ENCODE data around the gene NCBP3.
"Not testable (repeated sequence)": the region's sequence is repeated elsewhere in the genome, so short reads cannot be mapped to it uniquely, and the experiment has no call there.

Gene NCBP3

GRCh38 chr17:3847165-3847670, 1.2 kb upstream of the NCBP3 start:
- no peak overlapping the region for H3K4me3 ChIP-seq (ENCODE audit: low read depth, low read length)
- DNase-seq (ENCODE audit: low read depth): no peak

GRCh38 chr17:3846437-3847164, 555 bp upstream of the NCBP3 start:
- TF ChIP-seq POLR2A (IDR thresholded peaks at IDR 0.05; ENCODE audit: extremely low read depth, insufficient read length) (no peak), CTCF (IDR thresholded peaks at IDR 0.05; ENCODE audit: low read depth, low read length) (no peak), MAX (IDR thresholded peaks at IDR 0.05; ENCODE audit: low read depth, low read length) (no peak), MYC (IDR thresholded peaks at IDR 0.05; ENCODE audit: low read depth, low read length) (no peak)

More at GRCh38 chr17:3847165-3847670, 1.2 kb upstream of the NCBP3 start:
- no peak for TF ChIP-seq MAX (IDR thresholded peaks at IDR 0.05; ENCODE audit: low read depth, low read length)
- no peak for TF ChIP-seq MYC (IDR thresholded peaks at IDR 0.05; ENCODE audit: low read depth, low read length)
- no peak for TF ChIP-seq POLR2A (IDR thresholded peaks at IDR 0.05; ENCODE audit: extremely low read depth, insufficient read length)
- TF ChIP-seq CTCF (IDR thresholded peaks at IDR 0.05; ENCODE audit: low read depth, low read length): no peak

GRCh38 chr17:3845291-3845620, 790 bp downstream of the NCBP3 start:
- peak; percentile 27 for DNase-seq (ENCODE audit: low read depth)
- TF ChIP-seq CTCF (IDR thresholded peaks at IDR 0.05; ENCODE audit: low read depth, low read length) (no peak), MYC (IDR thresholded peaks at IDR 0.05; ENCODE audit: low read depth, low read length) (no peak), POLR2A (IDR thresholded peaks at IDR 0.05; ENCODE audit: extremely low read depth, insufficient read length) (no peak), MAX (IDR thresholded peaks at IDR 0.05; ENCODE audit: low read depth, low read length) (no peak)
- H3K4me3 ChIP-seq (ENCODE audit: low read depth, low read length): peak overlapping the region; percentile 77

More at GRCh38 chr17:3846437-3847164, 555 bp upstream of the NCBP3 start:
- no peak overlapping the region for H3K4me3 ChIP-seq (ENCODE audit: low read depth, low read length)
- DNase-seq (ENCODE audit: low read depth): no peak

- H3K4me3 ChIP-seq (ENCODE audit: low read depth, low read length): peak overlapping the region; percentile 77
- not testable (repeated sequence) for DNase-seq (ENCODE audit: low read depth)
These were observed 1.5 kb downstream of the NCBP3 start for GRCh38 chr17:3844556-3844955.

GRCh38 chr17:3843935-3844516, 2.0 kb downstream of the NCBP3 start:
- peak; percentile 61 for DNase-seq (ENCODE audit: low read depth)
- H3K4me3 ChIP-seq (ENCODE audit: low read depth, low read length): peak overlapping the region; percentile 21
- no peak for TF ChIP-seq MYC (IDR thresholded peaks at IDR 0.05; ENCODE audit: low read depth, low read length)
- peak; percentile 53 for TF ChIP-seq CTCF (IDR thresholded peaks at IDR 0.05; ENCODE audit: low read depth, low read length)

GRCh38 chr17:3838206-3838605, 7.8 kb downstream of the NCBP3 start:
- no peak for DNase-seq (ENCODE audit: low read depth)
- no peak for TF ChIP-seq POLR2A (IDR thresholded peaks at IDR 0.05; ENCODE audit: extremely low read depth, insufficient read length)
- TF ChIP-seq CTCF (IDR thresholded peaks at IDR 0.05; ENCODE audit: low read depth, low read length): no peak
- no peak for TF ChIP-seq MYC (IDR thresholded peaks at IDR 0.05; ENCODE audit: low read depth, low read length)
- TF ChIP-seq MAX (IDR thresholded peaks at IDR 0.05; ENCODE audit: low read depth, low read length): no peak
- H3K4me3 ChIP-seq (ENCODE audit: low read depth, low read length): no peak overlapping the region
